Measurements from ENCODE around the gene MAGEA4.

The MAGEA4 gene

DNA sequence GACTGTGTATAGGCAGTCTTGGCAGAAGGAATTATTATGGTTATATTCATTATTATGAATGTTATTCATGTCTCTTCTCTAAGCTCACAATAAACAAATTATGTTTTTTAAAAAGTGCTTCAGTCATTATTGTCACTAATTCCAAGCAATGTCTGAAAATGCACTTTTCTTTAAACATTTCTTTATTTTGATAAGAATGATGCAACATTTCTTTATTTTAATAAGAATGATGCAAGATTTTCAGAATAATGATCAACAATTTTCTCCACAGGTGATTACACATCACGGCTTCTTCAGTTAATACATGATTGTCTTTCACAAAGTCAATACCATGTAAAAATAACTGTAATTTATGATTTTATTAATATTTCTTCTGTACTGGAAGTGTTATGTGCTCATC lies 22.7 kb downstream of the MAGEA4 start:
- no peak for DNase-seq

DNA sequence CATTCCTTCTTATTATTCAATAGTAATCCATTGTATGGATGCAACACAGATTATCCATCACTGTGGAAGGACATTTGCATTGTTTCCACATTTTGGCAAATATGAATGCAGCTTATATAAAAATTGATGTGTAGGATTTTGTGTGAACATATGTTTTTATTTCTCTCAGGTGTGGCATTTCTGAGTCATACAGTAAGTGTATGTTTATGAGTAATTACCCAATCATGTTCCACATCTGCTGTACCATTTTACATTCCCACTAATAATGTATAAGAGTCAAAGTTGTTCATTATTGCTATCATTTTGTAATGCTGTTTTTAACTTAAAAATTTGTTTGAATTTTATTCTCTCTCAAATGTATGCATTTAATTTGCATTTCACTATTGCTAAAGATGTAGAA lies 25.5 kb downstream of the MAGEA4 start:
- DNase-seq: no peak

DNA sequence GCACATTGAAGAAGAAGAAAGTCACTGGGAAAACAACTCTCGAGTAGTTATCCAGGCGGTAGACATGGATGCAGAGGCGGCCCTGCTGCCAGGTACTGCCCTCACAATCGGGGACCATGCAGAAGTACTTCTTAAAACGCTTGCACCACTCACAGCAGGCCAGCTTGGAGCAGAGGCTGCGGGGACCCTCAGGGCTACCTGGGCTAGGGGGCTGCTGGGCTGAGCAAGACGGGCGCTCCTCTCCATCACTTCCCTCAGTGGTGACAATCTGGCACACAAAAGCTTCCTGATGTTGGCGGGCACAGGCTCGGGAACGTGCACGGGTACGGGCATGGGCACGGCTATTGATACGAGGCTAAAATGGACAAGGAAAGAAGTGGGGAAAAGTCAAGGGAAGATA lies 42.0 kb downstream of the MAGEA4 start:
- no peak for DNase-seq

DNA sequence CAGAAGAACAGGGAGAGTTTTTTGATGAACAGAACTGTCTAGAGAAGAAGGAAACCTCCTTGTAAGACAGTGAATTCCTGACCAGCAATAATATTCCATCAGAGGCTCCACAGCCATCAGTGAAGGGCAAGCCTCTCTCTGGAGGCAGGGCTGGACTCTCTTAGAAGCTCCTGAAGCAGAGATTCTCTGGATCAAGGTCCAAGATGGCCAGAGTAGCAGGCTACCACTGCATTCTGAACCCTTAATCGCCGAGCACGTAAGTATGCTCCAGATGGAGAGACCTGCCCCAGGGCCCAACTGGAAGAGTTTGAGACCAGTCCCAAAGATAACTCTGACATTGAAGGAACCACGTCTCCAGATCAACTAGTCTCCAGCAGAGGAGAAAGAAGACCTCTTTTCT lies 45.4 kb downstream of the MAGEA4 start:
- no peak for DNase-seq

DNA sequence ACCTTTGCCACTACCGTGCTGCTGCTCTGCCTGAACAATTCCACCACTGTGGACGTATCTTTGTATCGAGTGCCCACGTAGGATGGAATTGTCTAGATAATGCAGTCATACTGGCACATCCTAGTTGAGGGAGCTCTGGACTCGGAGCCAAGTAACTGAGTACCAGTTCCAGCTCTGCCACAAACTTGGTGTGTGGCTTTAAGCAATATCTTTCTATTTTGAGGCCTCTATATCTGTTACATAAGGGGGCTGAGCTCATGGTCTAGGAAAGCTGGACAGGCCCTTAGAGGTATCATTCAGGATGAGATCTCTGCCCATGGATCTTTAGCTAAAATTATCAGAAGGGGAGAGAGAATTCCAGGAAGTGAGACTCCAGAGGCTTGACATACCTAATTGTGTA lies 49.3 kb downstream of the MAGEA4 start:
- no peak for DNase-seq

DNA sequence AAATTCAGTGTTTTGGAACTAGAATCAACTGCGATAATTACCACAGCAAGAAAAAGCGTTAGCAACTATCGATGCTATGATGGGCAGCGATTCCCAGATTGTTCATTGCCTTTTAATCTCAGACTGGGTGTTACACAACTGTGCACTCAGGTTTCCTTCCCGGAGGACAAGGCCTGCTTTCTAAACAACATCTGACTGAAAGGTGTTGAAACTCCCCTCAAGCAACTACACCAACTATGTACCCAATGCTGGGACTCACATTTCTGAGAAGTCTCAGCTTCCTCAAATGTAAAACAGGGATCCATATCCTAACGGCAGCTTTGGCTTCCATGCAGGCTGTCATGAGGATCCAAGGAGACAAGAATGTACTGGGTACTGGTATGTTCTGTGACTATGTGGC lies 53.5 kb downstream of the MAGEA4 start:
- DNase-seq: no peak

DNA sequence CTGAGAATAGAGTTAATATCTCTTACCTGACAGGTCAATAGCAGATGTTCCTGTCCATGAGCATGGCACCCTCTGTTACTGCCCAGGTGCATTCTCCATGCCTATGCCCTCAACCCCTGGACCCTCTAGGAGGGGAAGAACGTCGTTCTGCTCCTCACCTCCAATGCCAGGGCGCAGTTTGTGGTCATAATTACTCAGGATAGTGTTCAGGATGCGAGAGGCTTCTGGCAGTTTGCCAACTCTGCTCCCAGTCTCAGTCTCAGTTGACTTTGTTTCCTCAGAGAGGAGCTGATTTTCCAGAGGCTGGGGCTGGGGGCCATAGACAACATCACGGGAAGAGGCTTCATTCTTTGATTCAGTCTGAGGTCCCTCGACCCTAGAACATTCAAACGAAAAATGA lies 57.3 kb downstream of the MAGEA4 start:
- no peak for DNase-seq

DNA sequence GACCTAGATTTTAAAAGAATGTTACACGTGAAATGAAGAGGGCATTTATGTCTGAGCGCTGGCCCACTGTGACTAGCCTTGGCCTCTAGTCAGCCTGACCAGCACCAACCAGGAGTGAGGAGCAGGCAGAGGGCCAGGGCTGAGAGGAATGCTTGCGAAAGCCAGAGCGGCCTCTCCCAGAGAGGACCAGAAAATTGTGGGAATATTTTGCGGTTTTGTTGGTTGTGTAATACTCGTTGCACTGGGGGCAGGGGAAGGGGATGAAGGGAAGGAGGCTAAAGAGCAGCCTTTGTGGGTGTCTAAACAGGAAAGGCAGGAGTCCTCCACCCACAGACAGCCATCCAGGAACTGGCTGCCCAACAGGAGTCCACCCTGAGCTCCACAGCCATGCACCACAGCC lies 58.0 kb downstream of the MAGEA4 start:
- DNase-seq: no peak

DNA sequence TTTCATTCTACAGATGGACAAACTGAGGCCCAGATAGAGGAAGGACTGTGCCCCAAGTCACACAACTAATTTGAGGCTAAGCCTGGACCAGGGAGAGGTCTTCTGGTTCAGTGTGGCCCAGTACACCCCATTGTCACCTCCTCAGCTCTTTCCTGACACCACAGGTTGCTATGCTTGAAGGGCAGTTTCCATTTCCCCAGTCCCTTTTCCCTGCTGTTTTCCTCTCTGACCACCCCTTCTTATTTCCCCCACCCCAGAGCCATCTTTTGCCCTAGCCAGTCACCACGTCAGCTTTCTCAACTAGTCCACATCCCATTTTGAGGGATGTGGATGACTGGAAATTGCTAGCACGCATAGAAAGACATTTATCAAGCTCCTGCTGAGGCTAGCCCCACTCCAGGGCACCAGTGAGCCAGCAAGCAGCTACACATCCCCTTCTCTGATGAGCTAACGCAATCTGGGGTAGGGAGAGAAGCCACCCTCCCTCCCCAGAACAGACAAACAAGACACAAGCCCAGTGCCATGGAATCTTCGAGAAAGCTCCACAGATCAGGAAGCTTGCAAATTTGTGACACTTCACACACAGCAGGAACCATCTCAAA lies 60.5 kb downstream of the MAGEA4 start:
- no peak for DNase-seq

DNA sequence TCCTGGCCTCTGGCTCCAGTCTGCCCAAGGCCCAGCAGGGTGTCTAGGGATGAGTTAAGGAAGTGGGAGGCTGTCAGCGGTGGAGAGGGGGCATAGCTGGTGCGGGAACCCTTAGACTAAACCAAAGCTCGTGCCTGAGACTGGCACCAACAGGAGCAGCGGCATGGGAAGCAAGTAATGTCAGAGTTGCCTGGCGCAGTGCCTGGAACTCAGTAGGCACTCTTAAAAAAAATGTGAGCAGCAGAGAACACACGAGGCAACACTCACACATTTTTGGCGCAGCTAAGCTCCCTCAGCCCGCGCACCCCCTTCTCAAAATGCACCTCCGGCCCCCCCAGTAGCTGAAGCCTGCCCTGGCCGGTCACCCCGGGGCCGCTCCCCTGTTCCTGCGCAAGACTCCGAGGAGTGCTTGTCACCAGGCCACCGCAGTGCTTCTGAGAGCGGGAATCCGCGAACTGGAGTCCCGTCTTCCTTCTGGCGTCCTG lies 61.2 kb downstream of the MAGEA4 start:
- no peak for DNase-seq

All from NCI-H2029 (cell line).